SK-N-DZ (cell line): ENCODE results near the gene BHLHE23.

Experiments used
- DNase-seq: peaks from one replicate; pipeline ENCODE4 v3.0.0-alpha.2; 2015; ENCODE audit warnings: low spot score

BHLHE23 gene

DNA sequence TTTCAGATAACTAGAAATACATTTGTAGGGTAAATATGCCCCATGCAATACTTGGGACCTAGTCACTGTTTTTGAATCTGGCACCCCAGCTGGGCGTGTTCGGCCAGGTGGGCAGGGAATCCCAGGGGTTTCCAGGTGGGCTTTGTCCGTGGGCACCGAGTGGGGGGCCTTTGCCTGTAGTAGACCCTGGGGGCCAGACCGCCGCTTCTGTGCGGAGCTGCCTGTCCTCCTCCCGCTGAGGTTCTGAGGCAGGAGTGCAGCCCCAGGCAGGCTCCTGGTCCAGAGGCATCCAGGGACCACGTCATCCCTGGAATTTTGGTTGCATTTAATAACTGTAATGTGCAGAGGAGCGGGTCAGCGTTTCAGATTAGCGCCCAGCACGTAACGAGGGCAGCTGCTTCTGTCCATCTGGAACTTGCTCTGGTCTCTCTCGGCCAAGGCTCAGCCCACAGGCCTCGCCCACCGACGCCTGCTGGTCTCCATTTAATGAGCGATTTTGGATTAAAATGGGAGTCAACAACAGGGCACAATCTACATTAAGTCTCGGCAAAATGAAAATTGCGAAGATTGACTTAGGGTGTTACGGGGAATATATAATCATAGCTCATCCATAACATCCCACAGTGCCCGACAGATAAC, 12.8 kb downstream of the BHLHE23 start:
- no peak for DNase-seq

DNA sequence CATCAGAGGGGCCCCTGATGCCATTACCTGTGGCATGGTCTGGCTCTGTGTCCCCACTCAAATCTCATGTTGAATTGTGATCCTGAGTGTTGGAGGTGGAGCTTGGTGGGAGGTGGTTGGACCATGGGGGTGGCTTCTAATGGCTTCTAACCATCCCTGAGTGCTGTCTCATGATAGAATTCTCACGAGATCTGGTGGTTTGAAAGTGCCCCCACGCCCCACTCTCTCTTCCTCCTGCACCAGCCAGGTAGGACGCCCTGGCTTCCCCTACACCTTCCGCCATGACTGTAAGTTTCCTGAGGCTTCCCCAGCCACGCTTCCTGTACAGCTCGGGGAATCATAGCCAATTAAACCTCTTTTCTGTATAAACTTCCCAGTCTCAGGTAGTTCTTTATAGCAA, 14.9 kb downstream of the BHLHE23 start:
- no peak for DNase-seq

DNA sequence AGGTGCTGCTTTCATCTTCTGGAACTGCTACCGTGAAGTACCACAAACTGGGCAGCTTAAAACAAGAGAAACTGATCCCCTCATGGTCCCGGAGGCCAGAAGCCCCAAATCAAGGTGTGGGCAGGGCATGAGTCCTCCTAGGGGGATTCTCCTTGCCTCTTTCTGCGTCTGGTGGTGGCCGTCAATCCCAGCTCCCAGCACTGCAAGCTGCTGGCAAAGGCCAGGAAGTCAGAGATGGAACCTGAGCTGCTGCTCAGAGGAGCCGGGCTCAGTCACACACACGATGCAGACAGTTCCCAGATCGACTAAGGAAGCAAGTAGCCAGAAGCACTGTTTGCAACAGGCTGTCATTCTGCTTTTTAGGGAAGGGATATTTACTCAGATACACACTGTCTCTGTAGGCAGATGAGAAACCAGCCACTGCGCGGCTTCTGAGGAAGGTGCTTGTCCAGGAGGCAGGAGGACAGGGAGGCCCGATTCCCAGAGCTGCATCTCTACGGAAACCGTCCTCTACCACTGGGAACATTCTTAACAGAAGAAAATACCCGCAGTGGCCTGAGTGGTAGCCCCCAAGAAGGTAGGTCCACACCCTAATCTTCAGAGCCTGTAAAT, 15.5 kb downstream of the BHLHE23 start:
- DNase-seq = no peak

DNA sequence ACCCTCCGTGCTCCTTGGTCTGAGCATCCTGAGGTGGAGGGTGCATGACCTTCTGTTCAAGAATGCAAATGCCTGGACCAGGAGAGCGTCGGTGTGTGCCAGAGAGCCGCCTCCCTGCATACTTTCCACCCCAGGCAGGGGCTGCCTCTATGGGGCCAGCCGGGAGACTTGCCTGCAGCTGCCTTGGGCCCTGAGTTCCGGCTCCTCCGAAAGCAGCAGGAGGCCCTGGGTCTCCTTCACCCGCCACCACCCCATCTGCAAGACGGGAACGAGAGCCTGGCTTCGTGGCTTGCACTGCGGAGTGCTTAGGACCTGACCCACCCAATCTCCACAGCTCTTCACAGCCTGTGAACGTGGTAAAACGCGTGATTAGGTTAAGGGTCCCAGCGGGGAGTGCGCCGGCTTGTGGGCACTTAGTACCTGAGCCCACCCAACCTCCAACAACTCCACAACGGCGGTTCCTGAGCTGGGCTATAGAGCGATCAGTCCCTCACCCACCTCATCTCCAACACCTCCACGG, 16.4 kb downstream of the BHLHE23 start:
- no peak for DNase-seq

DNA sequence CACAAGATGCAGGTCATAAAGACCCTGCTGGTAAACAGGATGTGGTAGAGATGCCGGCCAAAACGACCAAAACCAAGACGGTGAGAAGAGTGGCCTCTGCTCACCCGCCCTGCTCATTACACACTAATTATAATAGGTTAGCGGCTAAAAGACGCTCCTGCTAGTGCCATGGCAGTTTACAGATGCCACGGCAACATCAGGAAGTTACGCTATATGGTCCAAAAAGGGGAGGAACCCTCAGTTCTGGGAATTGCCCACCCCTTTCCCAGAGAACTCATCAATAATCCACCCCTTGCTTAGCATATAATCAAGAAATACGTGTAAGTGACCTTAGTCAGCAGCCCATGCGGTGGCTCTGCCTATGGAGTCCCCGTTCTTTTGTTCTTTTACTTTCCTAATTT, 17.6 kb downstream of the BHLHE23 start:
- DNase-seq = no peak

DNA sequence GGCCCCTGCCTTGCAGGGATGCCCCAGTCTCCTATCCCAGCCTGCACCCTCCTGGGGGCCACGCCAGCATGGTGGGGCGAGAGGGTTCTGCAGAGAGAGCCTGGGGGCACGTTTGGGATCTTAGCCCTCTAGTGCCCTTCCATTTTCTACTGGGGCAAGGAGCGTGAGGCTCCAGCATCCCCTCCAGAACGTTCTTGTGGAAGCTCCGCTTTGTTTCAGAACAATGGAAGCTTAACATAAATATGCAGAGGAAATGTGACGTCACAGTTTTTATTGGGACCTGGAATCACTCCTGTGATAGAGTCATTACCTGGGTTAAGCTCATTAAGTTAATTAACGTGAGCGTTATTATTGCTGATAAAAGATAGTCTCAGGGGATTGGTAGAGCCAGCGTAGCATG, 19.6 kb downstream of the BHLHE23 start:
- no peak for DNase-seq

DNA sequence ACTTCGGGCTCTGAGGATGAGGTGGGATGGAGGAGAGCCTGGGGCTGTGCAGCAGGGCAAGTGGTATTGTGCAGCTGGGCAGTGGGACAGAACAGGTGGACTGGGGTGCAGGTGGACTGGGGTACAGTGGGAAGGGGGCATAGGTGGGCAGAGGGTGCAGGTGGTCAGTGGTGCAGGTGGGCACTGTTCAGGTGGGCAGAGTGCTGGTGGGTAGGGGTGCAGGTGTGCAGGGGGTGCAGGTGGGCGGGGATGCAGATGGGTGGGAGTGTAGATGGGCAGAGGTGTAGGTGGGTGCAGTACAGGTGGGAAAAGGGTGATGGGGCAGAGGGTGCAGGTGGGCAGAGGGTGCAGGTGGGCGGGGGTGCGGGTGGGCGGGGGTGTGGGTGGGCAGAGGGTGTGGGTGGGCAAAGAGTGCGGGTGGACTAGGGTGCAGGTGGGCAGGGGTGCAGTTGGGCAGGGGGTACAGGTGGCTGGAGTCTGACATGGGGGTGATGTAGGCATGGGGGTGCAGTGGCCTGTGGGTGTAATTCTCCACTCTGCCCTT, 20.4 kb downstream of the BHLHE23 start:
- DNase-seq = no peak

DNA sequence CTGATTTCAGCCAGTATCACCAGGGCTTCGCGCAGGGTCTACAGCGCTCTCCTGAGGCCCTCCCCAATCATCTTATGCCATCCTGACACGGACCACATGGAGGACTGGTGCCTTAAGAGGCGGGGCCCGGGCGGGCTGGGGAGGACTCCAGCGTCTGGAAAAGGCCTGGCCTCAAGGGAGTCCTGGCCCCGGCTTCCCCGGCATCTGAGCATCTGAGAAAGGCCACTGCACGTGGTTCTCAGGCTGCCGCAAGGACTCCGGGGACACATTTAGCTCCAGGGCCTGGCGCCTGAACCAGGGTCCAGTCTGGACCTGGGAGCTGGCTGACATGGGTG, 21.4 kb downstream of the BHLHE23 start:
- no peak for DNase-seq

DNA sequence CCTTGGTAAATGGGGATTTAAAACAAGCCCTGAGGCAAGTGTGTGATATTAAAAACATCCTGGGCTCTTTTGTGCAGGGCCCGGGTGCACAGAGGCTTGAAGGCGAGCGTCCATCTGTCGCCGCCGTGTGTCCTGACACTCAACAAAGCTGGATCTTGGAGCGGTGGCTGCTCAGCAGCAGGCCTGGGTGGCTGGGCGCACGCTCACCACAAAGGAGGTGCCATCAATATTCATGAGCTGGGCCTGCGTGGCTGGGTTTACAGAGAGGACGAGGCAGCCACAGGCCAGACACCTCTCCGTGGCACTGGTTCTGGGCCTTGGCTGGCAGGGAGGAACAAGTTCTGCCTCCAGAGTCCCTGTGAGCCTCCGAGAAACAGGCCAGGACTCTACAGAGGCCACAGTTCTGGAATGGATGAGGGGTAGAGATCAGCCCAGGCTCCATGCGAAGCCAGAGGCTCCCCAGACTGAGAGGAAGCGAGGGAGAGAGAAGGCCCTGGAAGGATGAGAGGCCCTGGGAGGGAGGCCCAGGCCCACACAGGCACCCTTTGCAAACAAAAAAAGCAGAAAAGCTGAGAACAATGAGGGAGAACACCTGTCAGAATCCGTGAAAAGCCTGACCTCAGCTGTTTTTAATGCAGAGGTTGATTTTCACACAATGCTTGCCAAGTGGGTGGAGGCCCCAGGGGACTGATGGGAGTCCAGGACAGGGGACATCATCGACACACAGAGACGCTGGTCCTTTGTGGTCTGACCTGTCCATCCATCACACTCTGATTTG, 21.9 kb downstream of the BHLHE23 start:
- DNase-seq = no peak

DNA sequence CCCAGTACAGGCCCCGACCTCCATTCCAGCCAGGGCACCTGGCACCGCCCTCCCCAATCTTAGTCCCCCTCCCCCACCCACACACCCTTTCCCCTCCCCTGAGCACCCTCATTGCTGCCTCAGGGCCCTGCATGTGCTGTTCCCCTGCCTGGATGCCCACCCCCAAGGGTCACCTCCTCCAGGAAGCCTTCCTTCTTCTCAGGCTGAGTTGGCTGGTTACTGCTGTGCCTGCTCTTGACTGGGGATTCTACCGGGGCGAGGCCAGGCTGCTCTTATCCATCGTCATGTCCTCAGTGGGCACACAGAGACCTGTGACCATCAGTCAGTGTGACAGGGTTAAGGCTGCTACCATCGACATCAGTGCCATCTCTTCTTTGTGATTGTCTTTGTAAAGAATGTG, 23.6 kb downstream of the BHLHE23 start:
- no peak for DNase-seq

DNA sequence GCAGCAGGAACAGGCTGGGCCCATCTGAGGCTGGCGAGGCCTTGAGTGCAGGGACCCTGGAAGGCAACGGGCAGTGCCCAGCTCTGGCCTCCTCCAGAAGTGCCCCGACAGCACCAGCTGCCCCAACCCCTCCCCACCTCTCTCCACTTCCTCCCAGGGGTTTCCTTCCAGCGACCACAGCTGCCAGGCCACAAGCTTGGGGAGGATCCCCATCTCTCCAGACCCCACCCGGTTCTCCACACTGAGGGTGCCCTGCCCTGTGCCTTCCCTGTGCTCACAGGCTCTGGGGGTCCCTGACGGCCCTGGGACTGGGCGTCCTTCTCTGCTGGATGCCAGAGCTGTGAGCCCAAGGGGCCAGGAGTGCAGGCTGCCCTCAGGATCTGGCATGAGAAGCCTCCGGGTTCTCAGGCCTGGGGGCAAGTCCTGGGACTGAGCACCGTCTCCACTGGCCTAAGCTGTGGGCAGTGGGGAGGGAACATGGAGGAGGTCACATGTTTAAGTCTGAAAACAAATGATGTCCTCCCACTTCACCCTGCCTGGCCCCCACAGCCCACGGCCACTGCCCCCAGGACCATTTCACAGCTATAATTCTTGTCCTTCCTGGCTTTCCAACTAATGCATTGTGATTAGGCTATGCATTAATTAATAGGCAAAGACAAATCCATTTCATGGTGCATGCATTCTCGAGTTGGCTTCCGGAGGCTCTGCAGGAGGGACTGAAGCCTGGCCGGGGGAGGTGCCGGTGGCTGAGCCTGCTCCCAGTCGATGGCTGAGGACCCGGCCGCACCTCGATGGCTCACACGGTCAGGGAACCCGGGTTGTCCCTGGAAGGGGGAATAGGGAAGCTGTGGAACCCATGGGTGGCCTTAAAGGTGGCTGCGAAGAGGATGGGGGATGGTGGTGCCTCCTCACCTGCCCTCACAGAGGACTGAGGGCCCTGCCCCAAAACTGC, 24.4 kb downstream of the BHLHE23 start:
- no peak for DNase-seq

DNA sequence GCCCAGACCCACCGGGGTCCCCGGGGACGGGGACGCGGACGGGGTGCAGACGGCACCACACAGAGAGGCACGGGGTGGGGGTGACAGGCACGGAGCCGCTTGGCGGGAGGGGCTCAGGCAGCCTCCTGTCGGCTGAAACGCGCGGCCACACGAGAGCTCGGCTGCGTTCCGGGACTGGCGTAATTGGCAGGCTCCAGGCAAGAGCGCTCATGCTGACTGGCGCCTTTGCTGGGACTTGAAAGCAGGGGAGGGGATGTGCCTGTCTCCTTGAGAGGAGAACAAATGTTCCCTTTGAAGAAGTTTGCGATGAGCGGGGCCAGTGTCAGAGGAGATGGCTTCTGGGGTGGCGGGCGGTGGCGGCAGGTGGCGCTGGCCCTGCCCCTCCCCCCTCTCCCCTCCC, 25.8 kb downstream of the BHLHE23 start:
- no peak for DNase-seq

DNA sequence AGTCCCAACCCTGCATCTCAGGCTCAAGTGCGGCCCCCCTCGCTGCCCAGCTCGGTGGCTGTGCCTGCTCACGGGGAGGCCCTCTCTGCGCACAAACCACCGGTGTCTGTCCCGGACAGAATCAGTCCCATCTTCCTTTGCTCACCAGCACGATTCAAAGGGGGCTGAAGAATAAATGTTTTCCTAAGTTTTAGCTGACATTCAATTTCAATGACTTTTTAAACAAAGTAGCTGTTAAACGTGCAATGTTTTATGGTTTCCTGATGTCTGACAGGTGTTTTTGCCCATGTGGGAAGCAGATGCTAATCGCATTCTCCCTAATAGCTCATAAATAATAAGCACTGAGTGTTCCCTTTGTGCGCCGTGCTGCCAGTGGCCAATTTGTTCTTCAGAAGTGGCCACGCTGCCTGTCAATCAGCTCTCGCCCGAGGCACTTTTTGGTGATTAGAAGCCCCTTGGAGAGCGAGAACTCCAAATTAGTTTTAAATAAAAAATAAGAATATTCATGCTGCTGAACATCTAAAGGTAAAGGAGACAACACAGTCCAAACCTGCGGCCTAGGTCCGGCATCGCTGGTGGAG, 26.3 kb downstream of the BHLHE23 start:
- no peak for DNase-seq

DNA sequence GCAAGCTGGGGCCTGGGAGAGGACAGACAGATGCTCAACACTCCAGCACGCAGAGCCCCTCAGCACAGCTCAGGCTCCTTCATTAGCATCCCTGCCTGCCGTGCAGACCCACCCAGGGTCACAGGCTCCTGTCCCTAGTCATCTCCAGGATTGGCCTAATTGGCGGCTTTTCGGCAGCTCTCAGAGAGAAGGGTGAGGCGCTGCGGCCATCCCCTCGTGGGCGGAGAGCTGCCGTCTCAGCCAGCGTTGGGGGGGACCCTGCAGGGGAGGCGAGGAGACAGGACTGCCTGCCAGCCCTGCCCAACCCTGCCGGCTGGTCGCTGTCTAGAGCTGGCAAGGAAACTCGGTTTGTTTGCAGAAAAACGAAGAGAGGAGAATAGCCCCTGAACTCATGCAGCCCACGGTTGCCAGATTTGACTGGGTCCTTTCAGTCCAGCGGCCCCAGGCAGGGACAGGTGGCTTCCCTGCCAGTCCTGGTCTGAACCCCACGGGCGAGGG, 26.8 kb downstream of the BHLHE23 start:
- no peak for DNase-seq

DNA sequence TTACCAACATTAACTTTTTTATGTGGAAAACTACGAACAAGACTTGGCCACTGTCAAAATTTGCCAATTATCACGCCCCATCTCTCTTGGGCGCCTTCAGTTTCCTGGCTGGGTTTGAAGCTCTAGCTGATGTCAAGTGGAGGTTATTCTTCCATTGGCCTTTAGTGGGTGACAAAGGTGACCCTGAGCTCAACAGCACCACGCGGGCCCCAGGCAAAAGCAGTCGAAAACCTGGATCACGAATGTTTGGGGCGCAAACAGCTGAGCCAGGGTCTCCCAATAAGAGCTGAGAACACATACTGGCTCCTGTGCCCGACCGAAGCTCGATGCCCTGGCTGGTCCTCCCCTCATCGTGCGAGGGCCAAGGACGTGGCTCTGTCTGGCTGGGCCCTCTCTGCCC, 27.5 kb downstream of the BHLHE23 start:
- DNase-seq = no peak

DNA sequence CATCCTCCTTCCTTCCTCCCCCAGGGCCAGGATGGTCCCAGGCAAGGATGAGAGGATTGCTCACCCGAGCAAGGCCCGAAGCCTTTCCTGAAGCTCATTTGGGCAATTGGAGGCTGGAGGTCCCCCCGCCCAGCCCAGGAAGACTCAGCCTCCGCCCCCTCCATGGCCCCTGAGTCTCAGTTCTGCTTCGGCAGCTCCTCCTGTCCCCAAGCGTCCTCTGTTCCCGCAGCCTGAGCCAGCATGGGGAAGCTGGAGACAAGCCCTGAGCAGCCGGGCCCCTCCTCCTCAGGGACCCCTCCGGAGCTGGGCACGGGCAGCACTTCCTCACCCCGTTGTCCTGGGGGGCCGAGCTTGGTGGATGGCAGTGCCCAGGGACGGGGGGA, 28.2 kb downstream of the BHLHE23 start:
- no peak for DNase-seq

DNA sequence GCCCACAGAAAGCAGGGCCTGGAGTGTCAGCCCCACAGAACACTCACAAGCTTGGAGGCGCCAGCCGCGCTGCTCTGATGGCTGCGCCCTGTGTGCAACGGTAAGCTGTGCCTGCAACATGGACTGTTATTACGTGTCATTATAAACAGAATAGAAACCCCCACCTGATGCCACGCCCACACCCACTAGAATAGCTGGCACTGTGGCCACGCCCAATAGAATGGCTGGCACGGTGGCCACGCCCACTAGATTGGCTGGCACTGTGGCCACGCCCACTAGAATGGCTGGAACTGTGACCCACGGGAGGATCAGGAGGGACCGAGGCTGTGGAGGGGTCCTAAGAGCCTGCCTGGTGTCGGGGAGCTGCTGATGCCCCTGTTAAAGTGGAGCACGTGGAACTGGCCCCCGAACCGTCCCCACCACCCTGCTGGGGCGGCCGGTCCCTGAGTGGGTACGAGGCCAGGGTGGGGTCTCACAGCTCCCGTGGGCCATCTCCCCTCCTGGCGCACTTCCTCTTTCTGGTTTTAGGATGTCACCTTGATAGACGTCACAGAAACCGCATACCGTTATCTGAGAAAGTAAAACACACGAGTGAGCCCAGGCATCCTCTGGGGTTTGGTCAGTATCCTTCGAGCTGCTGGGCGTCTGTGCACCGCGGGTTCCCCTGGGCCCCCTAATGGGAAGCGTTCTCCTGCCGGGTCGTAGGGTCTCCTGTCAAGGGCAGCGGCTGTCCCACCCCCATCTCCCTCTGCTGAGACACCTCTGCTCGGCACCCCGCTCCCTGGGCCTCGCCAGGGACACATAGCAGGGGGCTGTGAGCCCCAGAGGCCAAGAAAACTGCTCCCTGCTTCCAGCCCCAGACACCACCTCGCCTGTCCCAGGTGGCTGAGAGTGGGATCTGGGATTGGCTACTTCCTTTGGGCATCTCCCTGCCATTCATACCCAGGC, 28.9 kb downstream of the BHLHE23 start:
- no peak for DNase-seq

DNA sequence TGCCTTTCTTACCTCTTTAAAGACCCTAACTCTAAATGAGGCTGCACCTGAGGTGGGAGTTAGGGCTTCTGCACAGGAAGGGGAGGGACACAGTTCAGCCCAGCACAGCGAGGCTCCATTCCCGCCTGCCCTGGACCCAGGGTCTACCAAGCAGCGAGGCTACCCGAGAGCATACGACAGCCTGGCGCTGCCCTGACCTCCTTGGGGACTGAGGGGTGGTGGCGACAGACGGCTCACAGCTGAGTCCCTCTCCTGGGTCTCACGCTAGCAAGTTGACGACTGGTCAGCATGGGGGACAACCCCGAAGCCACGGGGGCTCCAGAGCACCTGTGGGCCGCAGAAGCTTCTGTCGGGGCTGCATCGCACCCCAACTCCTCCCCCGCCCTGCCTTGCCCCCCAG, 29.9 kb downstream of the BHLHE23 start:
- DNase-seq = no peak

DNA sequence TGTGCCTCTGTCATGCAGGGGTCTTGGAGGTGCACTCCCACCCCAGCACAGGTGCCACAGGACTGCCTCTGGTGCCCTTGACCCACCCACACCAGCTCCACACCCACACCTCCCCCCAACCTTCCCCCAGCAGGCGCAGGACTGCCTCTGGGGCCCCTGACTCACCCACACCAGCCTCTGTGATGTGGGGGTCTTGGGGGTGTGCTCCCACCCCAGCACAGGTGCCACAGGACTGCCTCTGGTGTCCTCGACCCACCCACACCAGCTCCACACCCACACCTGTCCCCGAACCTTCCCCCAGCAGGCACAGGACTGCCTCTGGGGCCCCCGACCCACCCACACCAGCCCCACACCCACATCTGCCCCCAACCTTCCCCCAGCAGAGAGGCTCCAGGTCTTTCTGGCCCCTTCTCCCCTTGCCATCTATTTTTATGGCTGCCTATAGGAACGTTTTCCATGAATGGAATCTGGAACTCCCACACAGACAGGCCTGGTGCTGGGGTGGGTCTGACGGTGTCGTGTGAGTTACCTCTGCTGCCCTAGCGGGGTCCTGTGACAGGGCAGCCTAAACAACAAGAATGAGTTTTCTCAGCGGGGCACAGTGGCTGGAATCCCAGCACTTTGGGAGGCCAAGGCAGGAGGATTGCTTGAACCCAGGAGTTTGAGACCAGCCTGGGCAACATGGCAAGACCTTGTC, 30.8 kb downstream of the BHLHE23 start:
- DNase-seq = no peak
